ENCODE results near the gene PPDPF.

Gene PPDPF

GRCh38 chr20:63529180-63529860 is 8.8 kb downstream of the PPDPF start:
- no peaks in the 10 kb centered on the region for H3K36me3 ChIP-seq
- no peak overlapping the region for H3K4me3 ChIP-seq
- H3K9me3 ChIP-seq = no peaks in the 10 kb centered on the region
- H3K4me1 ChIP-seq = peaks cover 0 to 1% (median 0%) of the 10 kb centered on the region in 4 donors
- no peak for TF ChIP-seq CTCF (IDR thresholded peaks at IDR 0.05)
- DNase-seq = no peak
- intact Hi-C loops (cut with DNase I; ENCODE audit: low total_unique reads) = no loop called here
- no peak overlapping the region for H3K27ac ChIP-seq
- H3K27me3 ChIP-seq = peaks cover 0 to 29% of the 10 kb centered on the region in 2 donors

- H3K4me1 ChIP-seq = peaks cover 0 to 9% (median 0%) of the 10 kb centered on the region in 4 donors
- TF ChIP-seq CTCF (IDR thresholded peaks at IDR 0.05) = no peak
- H3K36me3 ChIP-seq = no peaks in the 10 kb centered on the region
- no peaks in the 10 kb centered on the region for H3K9me3 ChIP-seq
- intact Hi-C loops (cut with DNase I; ENCODE audit: low total_unique reads) = loop anchor here (10.0 kb wide), 1 partner anchor 335 kb away; the partner anchor contains the start of genes ABHD16B and TPD52L2
- no peak overlapping the region for H3K27ac ChIP-seq
- peaks cover 0 to 37% of the 10 kb centered on the region in 2 donors for H3K27me3 ChIP-seq
- no peak overlapping the region for H3K4me3 ChIP-seq
- no peak for DNase-seq
Observed at GRCh38 chr20:63529861-63530787, 9.6 kb downstream of the PPDPF start.

GRCh38 chr20:63530788-63531160 is 10.2 kb downstream of the PPDPF start:
- TF ChIP-seq CTCF (IDR thresholded peaks at IDR 0.05) = no peak
- no peak for DNase-seq
- peaks cover 0 to 42% of the 10 kb centered on the region in 2 donors for H3K27me3 ChIP-seq
- no peak overlapping the region for H3K4me3 ChIP-seq
- intact Hi-C loops (cut with DNase I; ENCODE audit: low total_unique reads) = loop anchor here (10.0 kb wide), 1 partner anchor 334 kb away; the partner anchor contains the start of genes ABHD16B and TPD52L2
- no peak overlapping the region for H3K27ac ChIP-seq
- peaks cover 0 to 9% (median 0%) of the 10 kb centered on the region in 4 donors for H3K4me1 ChIP-seq
- no peaks in the 10 kb centered on the region for H3K9me3 ChIP-seq
- no peaks in the 10 kb centered on the region for H3K36me3 ChIP-seq

GRCh38 chr20:63531686-63532448 is 11.3 kb downstream of the PPDPF start:
- TF ChIP-seq CTCF (IDR thresholded peaks at IDR 0.05) = no peak
- DNase-seq = no peak
- no peaks in the 10 kb centered on the region for H3K36me3 ChIP-seq
- H3K27me3 ChIP-seq = peaks cover 0 to 51% of the 10 kb centered on the region in 2 donors
- H3K4me3 ChIP-seq = no peak overlapping the region
- H3K27ac ChIP-seq = no peak overlapping the region
- intact Hi-C loops (cut with DNase I; ENCODE audit: low total_unique reads) = loop anchor here (10.0 kb wide), 1 partner anchor 333 kb away; the partner anchor contains the start of genes ABHD16B and TPD52L2
- peaks cover 0 to 17% (median 0%) of the 10 kb centered on the region in 4 donors for H3K4me1 ChIP-seq
- no peaks in the 10 kb centered on the region for H3K9me3 ChIP-seq

GRCh38 chr20:63532449-63532971 is 11.9 kb downstream of the PPDPF start:
- intact Hi-C loops (cut with DNase I; ENCODE audit: low total_unique reads) = loop anchor here (10.0 kb wide), 1 partner anchor 332 kb away; the partner anchor contains the start of genes ABHD16B and TPD52L2
- no peak for DNase-seq
- H3K4me3 ChIP-seq = no peak overlapping the region
- no peaks in the 10 kb centered on the region for H3K9me3 ChIP-seq
- peaks cover 0 to 58% of the 10 kb centered on the region in 2 donors for H3K27me3 ChIP-seq
- H3K36me3 ChIP-seq = no peaks in the 10 kb centered on the region
- TF ChIP-seq CTCF (IDR thresholded peaks at IDR 0.05) = no peak
- H3K27ac ChIP-seq = no peak overlapping the region
- peaks cover 0 to 24% (median under 1%) of the 10 kb centered on the region in 4 donors for H3K4me1 ChIP-seq
